HG02973 (cell line): ENCODE measurements around the gene CAV1.

Source experiments
- ATAC-seq: cut with Tn5 transposase; IDR thresholded peaks from one replicate; pipeline ENCODE4 v1.9.1; 2021; ENCODE audit warnings: moderate library complexity; ENCODE audit not compliant: unreplicated experiment

Gene CAV1

GRCh38 chr7:116503835-116504234, 21.0 kb upstream of the CAV1 start:
- no peak for ATAC-seq

- ATAC-seq: no peak
Measured at GRCh38 chr7:116505278-116505677, 19.6 kb upstream of the CAV1 start.

- no peak for ATAC-seq
Measured at GRCh38 chr7:116505823-116506222, 19.0 kb upstream of the CAV1 start.

- no peak for ATAC-seq
Measured at GRCh38 chr7:116509982-116510579, 14.8 kb upstream of the CAV1 start.

- ATAC-seq: no peak
Measured at GRCh38 chr7:116510795-116511194, 14.0 kb upstream of the CAV1 start.

- peak; percentile 96 for ATAC-seq
Measured at GRCh38 chr7:116511552-116512519, 13.0 kb upstream of the CAV1 start.

DNA sequence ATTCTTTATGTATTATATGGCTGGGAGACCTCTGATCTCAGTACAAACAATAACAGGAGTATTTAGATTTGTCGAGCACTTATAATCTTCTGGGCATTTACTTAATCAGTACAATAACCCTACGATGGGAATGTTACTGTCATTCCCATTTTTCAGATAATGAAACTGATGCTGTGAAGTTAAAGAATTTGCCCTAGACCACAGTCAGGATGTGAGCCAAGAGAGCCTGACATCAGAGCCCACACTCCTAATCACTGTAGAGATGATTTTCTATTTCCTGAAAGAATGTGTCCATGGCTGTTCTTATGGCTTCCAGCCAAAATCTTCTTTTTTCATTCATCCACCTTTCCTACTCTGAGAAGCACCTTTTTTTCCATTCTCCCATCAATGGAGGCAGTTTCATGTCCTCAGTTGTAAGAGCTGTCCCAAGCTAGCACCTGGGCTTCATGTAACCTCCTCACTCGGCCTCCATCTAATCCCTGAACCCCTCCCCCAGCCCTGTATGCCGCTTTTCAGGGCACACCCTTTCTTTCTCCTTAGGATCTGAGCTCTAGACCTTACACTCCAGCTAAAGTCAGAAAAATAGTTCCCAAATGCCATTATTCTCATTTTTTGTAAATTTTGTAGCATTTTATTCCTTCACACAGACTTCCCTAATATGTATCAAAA, 12.2 kb upstream of the CAV1 start:
- ATAC-seq: no peak

DNA sequence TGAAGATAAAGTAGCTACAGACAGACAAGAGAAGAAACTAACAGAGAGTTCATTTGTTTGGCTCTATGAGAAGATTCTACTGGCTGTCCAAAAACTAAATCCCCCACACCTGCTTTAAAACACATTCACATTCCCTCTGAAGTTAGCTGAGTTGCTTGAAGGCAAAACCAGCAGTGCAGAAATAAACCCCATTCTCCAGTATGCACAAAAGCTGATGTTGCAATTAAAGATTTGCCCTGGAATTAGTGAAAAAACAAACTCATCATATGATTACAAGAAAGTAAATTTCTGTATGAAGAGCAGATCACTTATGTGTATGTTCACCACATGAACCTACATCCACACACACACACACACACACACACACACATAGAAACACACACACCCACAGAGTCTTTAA, 9.3 kb upstream of the CAV1 start:
- ATAC-seq: no peak

DNA sequence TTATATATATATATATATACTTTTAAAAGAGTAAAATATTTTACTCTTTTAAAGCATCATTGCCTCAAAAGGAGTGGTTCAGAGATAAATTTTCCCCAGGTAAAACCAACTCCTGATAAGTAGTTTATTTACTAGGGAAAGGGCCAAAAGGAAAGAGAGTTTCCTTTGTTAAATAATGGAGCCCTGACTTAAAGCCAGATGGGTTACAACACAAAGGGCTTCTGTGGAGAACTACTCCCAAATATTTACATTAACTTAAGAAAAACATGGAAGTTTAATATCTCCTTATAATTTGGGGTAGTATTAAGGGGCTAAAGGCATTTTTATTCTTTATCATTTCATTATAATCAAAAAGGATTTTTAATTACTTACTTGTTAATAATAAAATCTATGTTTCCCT, 8.5 kb upstream of the CAV1 start:
- ATAC-seq: no peak

GRCh38 chr7:116517626-116518025, 7.2 kb upstream of the CAV1 start:
- ATAC-seq: no peak

DNA sequence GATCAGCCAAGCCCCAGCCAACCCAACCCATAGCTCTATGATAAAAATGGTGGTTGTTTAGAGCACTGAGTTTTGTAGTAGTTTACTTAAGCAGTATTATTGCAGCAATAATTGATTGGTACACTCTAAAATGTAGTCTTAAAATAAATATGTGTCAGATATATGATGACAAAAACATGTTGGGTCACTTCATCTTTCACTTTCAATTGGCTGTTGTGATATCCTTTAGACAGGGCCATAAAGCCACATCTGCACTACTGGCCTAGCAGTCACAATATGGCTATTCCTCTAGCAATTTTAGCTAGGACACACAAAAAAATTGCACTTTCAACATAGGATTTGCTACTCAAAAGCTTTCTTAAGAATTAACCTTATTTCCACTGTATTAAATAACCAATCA, 5.9 kb upstream of the CAV1 start:
- no peak for ATAC-seq

GRCh38 chr7:116521046-116521664, 3.7 kb upstream of the CAV1 start:
- no peak for ATAC-seq

GRCh38 chr7:116522247-116522646, 2.6 kb upstream of the CAV1 start:
- no peak for ATAC-seq

DNA sequence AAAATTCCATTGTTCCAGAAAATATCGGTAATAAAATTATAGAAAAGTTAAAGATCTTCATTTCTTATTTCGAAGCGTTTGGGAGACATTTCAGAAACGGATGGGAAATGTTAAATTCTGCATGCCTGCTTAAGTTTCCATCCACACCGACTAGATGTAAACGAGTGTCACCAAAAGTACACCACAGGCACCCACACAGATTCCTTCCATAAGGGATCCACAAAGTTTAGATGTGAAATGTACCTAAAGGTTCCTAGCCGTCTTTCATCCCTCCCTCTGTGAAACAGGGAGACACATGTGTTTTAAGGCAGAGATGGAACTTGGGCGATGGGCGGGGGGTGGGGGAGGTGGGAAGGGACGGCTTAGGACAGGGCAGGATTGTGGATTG, 621 bp upstream of the CAV1 start:
- no peak for ATAC-seq

DNA sequence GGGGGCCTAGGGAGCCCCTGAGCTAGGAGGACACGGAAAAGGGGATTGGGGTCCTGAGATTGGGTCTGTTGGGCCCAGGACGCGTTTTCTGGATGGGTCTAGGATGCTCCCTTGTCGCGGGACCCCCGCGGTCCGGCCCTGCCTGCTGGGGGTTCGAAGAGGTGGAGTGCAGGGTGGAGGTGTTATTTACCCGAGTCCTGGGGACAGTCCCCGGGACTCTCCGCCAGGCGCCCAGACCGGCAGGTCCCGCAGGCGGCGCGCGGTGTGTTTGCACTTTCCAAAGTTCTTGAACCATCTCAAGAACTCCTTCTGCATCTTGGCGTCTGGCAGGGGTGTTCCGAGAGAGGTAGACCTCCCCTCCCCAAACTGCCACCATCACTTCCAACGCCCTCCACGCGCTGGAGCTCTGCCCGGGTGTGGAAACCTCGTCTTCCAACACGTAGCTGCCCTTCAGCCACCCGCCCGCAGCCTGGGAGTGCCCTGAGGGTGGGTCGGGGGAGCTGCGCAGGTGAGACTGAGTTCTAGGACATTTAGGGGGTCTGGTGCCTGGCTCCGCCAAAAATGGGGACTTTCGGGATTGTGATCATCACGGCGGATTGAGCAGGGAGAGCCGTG, 569 bp downstream of the CAV1 start:
- no peak for ATAC-seq

- peak; percentile 94 for ATAC-seq
Measured at GRCh38 chr7:116525913-116526861, 1.4 kb downstream of the CAV1 start.

- ATAC-seq: no peak
Measured at GRCh38 chr7:116526897-116527296, 2.1 kb downstream of the CAV1 start.

DNA sequence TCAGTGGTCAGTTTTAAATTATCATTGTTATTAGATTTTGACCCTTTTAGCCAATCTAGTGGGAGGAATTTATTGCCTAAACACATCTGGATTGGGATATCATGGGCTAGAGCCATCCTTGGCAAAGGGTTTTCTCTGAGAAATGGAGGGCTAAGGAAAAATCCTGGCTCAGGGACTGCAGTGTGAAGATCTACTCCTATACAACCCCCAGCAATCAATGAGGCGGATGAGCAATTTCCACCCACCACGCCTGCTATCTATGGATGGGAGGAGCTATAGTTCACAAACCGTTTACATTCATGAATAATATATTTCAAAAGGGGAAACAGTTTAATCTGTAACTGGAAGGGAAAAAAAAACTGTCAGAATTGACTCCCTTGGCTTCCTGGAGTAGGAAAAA, 2.7 kb downstream of the CAV1 start:
- ATAC-seq: no peak

DNA sequence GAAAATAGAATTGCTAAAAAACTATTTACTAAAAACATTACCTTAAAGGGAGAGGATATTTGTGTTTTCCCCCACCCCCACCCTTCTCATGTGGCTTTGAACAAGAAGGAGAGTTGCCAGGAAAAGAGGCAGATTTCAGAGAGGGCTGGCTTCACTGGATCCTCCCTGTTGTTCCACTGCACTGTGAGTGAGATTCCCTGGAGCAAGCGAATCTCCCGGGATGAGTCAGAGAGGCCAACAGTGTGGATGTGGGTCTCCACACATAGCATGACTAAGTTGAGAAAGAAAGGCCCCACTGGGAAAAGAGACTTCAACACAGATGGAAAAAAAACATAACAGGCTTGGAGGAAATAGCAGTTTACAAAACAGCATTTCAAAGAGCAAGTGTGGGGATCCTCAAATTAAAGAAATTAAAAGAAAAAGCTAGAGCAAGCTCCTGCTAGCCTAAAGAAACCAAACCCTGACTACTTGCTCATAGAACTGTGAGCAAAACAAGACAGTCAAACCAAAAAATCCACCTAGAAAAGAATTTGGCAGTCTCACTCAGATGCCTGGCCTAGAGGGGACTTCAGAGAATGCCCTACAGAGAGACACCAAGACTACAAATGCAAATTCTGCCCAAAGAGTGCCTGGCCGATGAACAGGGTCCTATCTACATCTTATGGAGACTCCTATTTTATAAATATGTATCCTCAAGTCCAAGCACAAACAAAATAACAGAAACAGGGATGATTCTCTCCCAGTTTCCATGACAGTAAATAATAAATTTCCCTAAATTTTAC, 3.4 kb downstream of the CAV1 start:
- no peak for ATAC-seq
